Smooth muscle cell of the brain vasculature (primary cell): Measurements from ENCODE around the gene KLHL30.
"Not testable (repeated sequence)": the region's sequence is repeated elsewhere in the genome, so short reads cannot be mapped to it uniquely, and the experiment has no call there.

Experiments
- DNase-seq: peaks from one replicate; pipeline ENCODE4 v3.0.0-alpha.2; 2012; ENCODE audit warnings: low read depth, low spot score

Gene KLHL30

GRCh38 chr2:238101891-238102841 is 36.3 kb upstream of the KLHL30 start:
- DNase-seq, result no peak

DNA sequence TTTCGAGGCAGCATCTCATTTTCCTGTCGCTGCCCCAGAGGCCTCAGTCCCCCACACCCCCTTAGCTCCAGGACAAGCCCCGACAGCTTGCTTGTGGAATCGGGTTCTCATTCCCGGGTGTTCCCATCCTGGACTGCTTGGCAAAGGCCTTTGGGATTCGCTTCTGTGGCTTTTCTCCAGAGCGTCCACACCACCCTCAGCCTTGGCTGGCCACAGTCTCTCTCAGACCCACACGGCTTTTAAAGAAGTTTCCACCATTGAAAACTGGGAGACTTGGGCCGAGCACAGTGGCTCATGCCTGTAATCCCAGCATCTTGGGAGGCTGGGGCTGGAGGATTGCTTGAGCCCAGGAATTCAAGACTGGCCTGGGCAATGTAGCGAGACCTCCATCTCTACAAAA is 35.6 kb upstream of the KLHL30 start:
- DNase-seq, result no peak

GRCh38 chr2:238103465-238104225 is 34.8 kb upstream of the KLHL30 start:
- no peak for DNase-seq

GRCh38 chr2:238104226-238104690 is 34.2 kb upstream of the KLHL30 start:
- no peak for DNase-seq

- DNase-seq, result no peak
Measured at GRCh38 chr2:238104691-238105371, 33.6 kb upstream of the KLHL30 start.

- DNase-seq, result no peak
Measured at GRCh38 chr2:238105506-238106338, 32.7 kb upstream of the KLHL30 start.

DNA sequence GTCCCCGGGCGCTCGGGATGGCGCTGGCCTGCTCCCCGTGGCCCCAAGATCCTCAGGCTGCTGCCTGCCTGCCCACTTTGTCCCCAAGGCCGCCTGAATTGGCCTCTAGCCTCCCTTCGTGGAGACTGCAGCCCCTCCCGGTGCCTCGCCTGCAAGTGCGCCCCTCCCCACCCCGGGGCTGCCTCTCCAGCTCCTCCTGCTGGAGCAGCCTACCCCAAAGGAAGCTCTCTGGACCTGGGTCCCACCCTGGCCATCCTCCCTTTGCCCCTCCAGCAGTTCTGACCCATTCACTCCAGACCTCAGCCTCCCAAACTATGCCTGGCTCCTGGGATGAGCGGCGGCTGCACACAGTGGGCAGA is 32.1 kb upstream of the KLHL30 start:
- no peak for DNase-seq

- no peak for DNase-seq
Measured at GRCh38 chr2:238106698-238107524, 31.6 kb upstream of the KLHL30 start.

DNA sequence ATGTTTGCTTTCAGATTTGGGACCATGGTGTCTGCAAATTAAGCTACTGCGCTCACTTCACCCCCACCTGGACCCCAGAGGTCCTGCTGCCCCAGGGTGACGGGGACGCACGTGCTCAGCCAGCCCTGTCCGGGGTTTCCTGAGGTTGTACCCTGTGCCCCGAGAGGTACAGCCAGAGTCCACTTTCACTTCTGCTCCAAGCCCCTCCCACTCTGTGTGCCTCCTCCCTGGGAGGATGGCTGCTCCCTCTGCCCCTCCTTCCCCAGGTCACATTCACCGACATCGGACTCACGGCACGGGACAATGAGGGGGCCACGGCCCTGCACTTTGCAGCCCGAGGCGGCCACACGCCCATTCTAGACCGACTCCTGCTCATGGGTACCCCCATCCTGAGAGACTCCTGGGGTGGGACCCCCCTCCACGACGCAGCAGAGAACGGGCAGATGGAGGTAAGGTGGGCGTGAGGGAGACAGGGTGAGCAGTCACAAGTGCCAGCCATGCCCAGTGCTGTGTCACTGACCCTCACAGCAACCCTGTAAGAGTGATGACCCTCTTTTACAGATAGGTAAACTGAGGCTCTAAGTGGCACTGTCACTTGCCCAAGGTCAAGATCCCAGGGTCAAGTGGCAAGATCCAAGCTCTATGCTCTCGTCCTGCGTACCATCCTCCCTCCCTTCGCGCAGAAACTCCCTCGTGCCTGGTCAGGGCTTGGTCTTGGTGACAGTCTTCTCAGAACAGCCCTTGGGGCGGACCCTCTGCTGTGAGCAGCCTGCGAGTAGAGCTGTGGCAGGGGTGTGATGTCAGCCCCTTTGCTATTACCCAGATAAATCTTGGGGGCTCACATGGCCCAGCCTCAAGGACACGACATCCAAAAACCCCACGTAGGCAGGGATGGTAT is 30.7 kb upstream of the KLHL30 start:
- DNase-seq, result no peak

- DNase-seq, result no peak
Measured at GRCh38 chr2:238108423-238109183, 29.9 kb upstream of the KLHL30 start.

DNA sequence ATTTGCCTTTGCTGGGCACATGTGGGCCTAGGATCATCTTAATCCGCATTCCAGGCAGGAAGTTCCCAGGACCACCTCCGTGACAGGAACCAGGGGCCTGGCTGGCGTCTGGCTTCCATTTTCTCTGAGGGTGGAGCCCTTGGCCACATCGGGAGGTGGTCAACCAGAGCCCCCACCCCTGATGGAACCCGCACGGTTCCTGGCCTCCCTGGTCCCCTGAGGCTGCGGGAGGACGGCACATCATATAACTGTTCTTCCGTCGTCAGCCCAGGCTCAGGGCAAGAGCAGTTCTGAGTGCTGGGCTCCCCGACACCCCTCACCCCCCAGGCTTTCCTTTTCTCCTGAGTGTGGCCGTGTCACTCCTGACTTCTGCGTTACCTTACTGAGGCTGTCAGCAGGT is 24.9 kb upstream of the KLHL30 start:
- DNase-seq, result no peak

DNA sequence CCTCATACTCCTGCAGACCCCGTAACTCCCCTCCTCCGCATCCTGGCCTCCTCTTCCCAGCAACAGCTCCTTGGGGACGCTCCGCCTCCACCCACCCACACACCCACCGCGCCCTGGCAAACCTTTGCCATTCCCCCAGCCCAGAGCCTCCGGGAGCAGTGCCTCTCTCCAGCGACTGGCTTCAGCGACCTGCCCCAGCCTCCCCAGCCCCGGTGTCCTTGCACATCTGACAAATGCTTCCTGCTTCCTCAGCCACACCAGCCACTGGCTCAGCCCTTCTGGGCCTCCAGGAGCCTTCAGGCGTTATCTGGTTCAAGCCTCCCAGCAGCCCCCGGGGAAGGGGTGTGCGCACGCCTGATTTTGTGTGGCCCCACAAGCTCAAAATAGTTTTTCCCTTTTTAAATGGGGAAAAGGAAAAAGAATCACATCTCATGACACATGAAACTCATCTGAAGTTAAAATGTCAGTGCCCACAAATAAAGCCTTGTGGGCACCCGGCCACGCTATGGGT is 24.1 kb upstream of the KLHL30 start:
- DNase-seq, result no peak

DNA sequence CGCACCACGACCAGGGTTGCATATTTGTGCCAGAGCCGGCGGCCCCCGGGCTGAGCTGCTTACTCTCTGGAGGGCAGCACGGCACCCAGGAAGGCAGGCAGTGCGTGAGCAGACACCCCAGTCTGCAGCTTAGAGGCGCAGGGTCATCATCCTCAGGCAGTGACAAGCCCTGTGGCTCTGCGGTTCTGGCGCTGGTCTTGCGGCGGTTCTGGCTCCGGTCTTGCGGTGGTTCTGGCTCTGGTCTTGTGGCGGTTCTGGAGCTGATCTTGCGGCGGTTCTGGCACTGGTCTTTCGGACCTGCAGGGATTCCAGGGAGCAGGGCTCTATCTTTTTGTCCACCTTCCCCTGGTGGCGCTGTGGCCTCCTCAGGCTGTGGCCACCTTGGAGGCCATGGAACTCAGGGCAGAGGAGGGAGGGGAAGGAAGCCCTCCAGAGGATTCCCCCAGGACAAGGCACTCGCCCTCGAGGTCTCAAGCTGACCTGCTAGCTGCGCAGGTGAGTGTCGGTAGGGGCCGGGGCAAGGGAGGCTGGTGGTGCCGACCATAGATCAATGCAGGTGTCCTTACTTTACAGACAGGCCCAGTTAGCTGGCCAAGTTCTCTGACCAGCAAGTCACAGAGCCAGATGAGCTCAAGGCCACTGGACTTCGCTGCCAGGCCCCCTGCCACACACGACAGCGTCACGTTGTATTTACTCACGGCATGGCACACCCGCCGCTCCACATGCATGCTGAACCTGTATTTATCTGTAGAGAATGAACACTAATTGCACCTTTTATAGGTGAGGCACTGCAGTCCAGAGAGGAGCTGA is 23.4 kb upstream of the KLHL30 start:
- DNase-seq, result no peak

DNA sequence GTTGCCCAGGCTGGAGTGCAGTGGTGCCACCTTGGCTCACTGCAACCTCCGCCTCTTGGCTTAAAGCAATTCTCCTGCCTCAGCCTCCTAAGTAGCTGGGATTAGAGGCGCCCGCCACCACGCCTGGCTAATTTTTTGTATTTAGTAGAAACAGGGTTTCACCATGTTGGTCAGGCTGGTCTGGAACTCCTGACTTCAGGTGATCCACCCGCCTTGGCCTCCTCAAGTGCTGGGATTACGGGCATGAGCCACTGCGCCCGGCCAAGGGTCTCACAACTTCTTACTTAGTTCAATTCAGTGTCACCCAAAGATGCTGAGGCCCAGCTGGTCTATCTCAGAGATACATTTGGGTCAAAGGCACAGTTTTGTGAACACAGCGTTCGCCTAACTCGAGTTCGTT is 22.8 kb upstream of the KLHL30 start:
- not testable (repeated sequence) for DNase-seq

- no peak for DNase-seq
Measured at GRCh38 chr2:238116298-238117198, 21.9 kb upstream of the KLHL30 start.
